NCI-H1436 (cell line): ENCODE data around the gene OR13C5.
"Not testable (repeated sequence)": the region's sequence is repeated elsewhere in the genome, so short reads cannot be mapped to it uniquely, and the experiment has no call there.

ENCODE experiments used
- DNase-seq: peaks from one replicate; lab custom pipeline; 2025; lab: John Stamatoyannopoulos, UW

OR13C5 gene

GRCh38 chr9:104599313-104599712, at the start of gene OR13C5:
Gene OR13C5, minus strand, starts transcription at chr9:104599413. Its CDS starts 0 bp downstream, at chr9:104599413.
- DNase-seq, result not testable (repeated sequence)

GRCh38 chr9:104635456-104635855, 36.2 kb upstream of the OR13C5 start:
- DNase-seq, result no peak

GRCh38 chr9:104633976-104634520, 34.8 kb upstream of the OR13C5 start:
- DNase-seq, result no peak

- DNase-seq, result not testable (repeated sequence)
These were observed 26.8 kb upstream of the OR13C5 start for GRCh38 chr9:104625964-104626363.

- no peak for DNase-seq
These were observed 18.9 kb upstream of the OR13C5 start, which contains the start of gene OR13C9 for GRCh38 chr9:104618104-104618503. Gene OR13C9, minus strand, starts transcription at chr9:104618204. Its CDS starts 0 bp downstream, at chr9:104618204.

- no peak for DNase-seq
These were observed 18.2 kb upstream of the OR13C5 start for GRCh38 chr9:104617418-104617817.

GRCh38 chr9:104611213-104611612, 12.0 kb upstream of the OR13C5 start:
- DNase-seq, result no peak

GRCh38 chr9:104608336-104608735, 9.1 kb upstream of the OR13C5 start:
- no peak for DNase-seq

- peak; percentile 14 for DNase-seq
These were observed 6.9 kb upstream of the OR13C5 start for GRCh38 chr9:104606152-104606551.

GRCh38 chr9:104605527-104605926, 6.3 kb upstream of the OR13C5 start, which contains the start of gene OR13C2:
Gene OR13C2, minus strand, starts transcription at chr9:104605627. Its CDS starts 0 bp downstream, at chr9:104605627.
- DNase-seq, result not testable (repeated sequence)

GRCh38 chr9:104604801-104605200, 5.6 kb upstream of the OR13C5 start:
- no peak for DNase-seq

- DNase-seq, result not testable (repeated sequence)
These were observed 464 bp downstream of the OR13C5 start for GRCh38 chr9:104598749-104599148.

- no peak for DNase-seq
These were observed 9.6 kb downstream of the OR13C5 start for GRCh38 chr9:104589626-104590025.

- DNase-seq, result no peak
These were observed 12.6 kb downstream of the OR13C5 start for GRCh38 chr9:104586496-104587180.

- DNase-seq, result no peak
These were observed 18.7 kb downstream of the OR13C5 start for GRCh38 chr9:104580562-104580961.

GRCh38 chr9:104577263-104577662, 21.9 kb downstream of the OR13C5 start:
- no peak for DNase-seq

- no peak for DNase-seq
These were observed 23.8 kb downstream of the OR13C5 start for GRCh38 chr9:104575456-104575855.

- DNase-seq, result no peak
These were observed 26.6 kb downstream of the OR13C5 start for GRCh38 chr9:104572612-104573011.

- DNase-seq, result no peak
These were observed 30.3 kb downstream of the OR13C5 start, which contains the start of gene OR13C8 for GRCh38 chr9:104568868-104569267. Gene OR13C8, plus strand, starts transcription at chr9:104569168. Its CDS starts 0 bp downstream, at chr9:104569168.

- no peak for DNase-seq
These were observed 34.9 kb downstream of the OR13C5 start for GRCh38 chr9:104564358-104564757.

GRCh38 chr9:104556830-104557634, 42.2 kb downstream of the OR13C5 start:
- DNase-seq, result peak; percentile 41

GRCh38 chr9:104555521-104555920, 43.7 kb downstream of the OR13C5 start:
- DNase-seq, result no peak

- no peak for DNase-seq
These were observed 46.0 kb downstream of the OR13C5 start for GRCh38 chr9:104553261-104553660.
